SK-N-SH (cell line): ENCODE measurements around the gene ROBO1. TPM values are rescaled to one million over a fixed set of nuclear protein-coding genes. Genes with fewer than 3 reads are reported as not detected.

ENCODE experiments used
- CTCF ChIA-PET: fragments of 300-600, 350-600 bp; formaldehyde crosslinking; extraction: SDS; loops from one replicate; lab custom pipeline; 2021; lab: Yijun Ruan, JAX
- POLR2A ChIA-PET: fragments of 350-600 bp; sonication (Branson Sonifier 250); formaldehyde crosslinking; extraction: SDS; loops from one replicate; lab custom pipeline; 2020; ENCODE audit warnings: antibody characterized with exemption, inconsistent platforms; lab: Yijun Ruan, JAX
- DNase-seq: peaks from one replicate; pipeline ENCODE4 v3.0.0; 2012
- H2AFZ ChIP-seq: fragments of 200-600 bp; sonication (generic); 2 replicates; pipeline ENCODE4 v1.8.1; 2016; ENCODE audit warnings: antibody characterized with exemption, mild to moderate bottlenecking, low read depth
- H3F3A ChIP-seq: fragments of 200-600 bp; sonication (generic); replicated peaks from 2 replicates; pipeline ENCODE3; 2016; ENCODE audit warnings: antibody characterized with exemption, mild to moderate bottlenecking; ENCODE audit not compliant: insufficient read depth
- H3K27ac ChIP-seq, 2 experiments: fragments of 200-500 bp in 1 of 2; fragments of 200-600 bp in 1 of 2; sonication (Bioruptor generic) in 1 of 2; sonication (generic), shearing (Covaris generic) in 1 of 2; 2 replicates each; pipeline versions ENCODE4 v1.5.1 to v1.6.1; 2014 to 2016; ENCODE audit warnings: low read depth in 2 of 2, inconsistent platforms in 1 of 2, low read length in 1 of 2, mild to moderate bottlenecking in 1 of 2, mixed read lengths in 1 of 2
- H3K27me3 ChIP-seq: fragments of 200-600 bp; sonication (generic), shearing (Covaris generic); 2 replicates; pipeline ENCODE4 v1.6.1; 2016; ENCODE audit warnings: mixed run types; ENCODE audit not compliant: insufficient read depth
- H3K36me3 ChIP-seq, 2 experiments: fragments of 200-500 bp in 1 of 2; fragments of 200-600 bp in 1 of 2; sonication (Bioruptor generic) in 1 of 2; sonication (generic) in 1 of 2; replicated peaks in 1 of 2; 2 replicates each; pipeline versions ENCODE3 to v1.5.1; 2014 to 2016; ENCODE audit warnings: low read length in 1 of 2, mild to moderate bottlenecking in 1 of 2; ENCODE audit not compliant: insufficient read depth in 2 of 2, control insufficient read depth in 1 of 2
- H3K4me1 ChIP-seq, 2 experiments: fragments of 200-500 bp in 1 of 2; fragments of 200-600 bp in 1 of 2; sonication (Bioruptor generic) in 1 of 2; sonication (generic), shearing (Covaris generic) in 1 of 2; 2 replicates each; pipeline versions ENCODE4 v1.5.1 to v1.6.1; 2014 to 2016; ENCODE audit warnings: low read depth in 1 of 2, low read length in 1 of 2, mixed run types in 1 of 2; ENCODE audit not compliant: insufficient read depth in 2 of 2, control insufficient read depth in 1 of 2
- H3K4me2 ChIP-seq: fragments of 200-600 bp; sonication (generic), shearing (Covaris generic); 2 replicates; pipeline ENCODE4 v1.6.1; 2017; ENCODE audit warnings: mixed run types
- H3K4me3 ChIP-seq, 2 experiments: fragments of 200-500 bp in 1 of 2; fragments of 200-600 bp in 1 of 2; sonication (Bioruptor generic) in 1 of 2; sonication (generic), shearing (Covaris generic) in 1 of 2; 2 replicates each; pipeline versions ENCODE4 v1.5.1 to v1.8.1; 2014 to 2016; ENCODE audit warnings: low read depth in 2 of 2, inconsistent platforms in 1 of 2, low read length in 1 of 2, mild to moderate bottlenecking in 1 of 2, mixed read lengths in 1 of 2, moderate library complexity in 1 of 2
- H3K79me2 ChIP-seq: fragments of 200-600 bp; sonication (generic); 2 replicates; pipeline ENCODE4 v1.8.1; 2017; ENCODE audit warnings: mild to moderate bottlenecking; ENCODE audit not compliant: insufficient read depth
- H3K9ac ChIP-seq: fragments of 200-600 bp; sonication (generic); 2 replicates; pipeline ENCODE4 v1.6.1; 2017; ENCODE audit warnings: mixed run types
- H3K9me2 ChIP-seq: fragments of 200-600 bp; sonication (generic); 2 replicates; pipeline ENCODE4 v1.6.1; 2017; ENCODE audit warnings: mixed run types
- H3K9me3 ChIP-seq: fragments of 200-600 bp; sonication (generic); 2 replicates; pipeline ENCODE4 v1.6.1; 2017; ENCODE audit warnings: mixed run types, mild to moderate bottlenecking, moderate library complexity
- H4K20me1 ChIP-seq: fragments of 200-600 bp; sonication (generic); 2 replicates; pipeline ENCODE4 v1.6.1; 2017; ENCODE audit warnings: mild to moderate bottlenecking, mixed run types; ENCODE audit not compliant: insufficient read depth
- CHD2 ChIP-seq: fragments of 150-350 bp; IDR thresholded peaks from 2 replicates; pipeline ENCODE4 v1.6.1; 2018; ENCODE audit warnings: low read length; ENCODE audit not compliant: partially characterized antibody
- EP300 ChIP-seq, 2 experiments: IDR thresholded peaks; 2 replicates each; pipeline versions ENCODE4 v1.4.0 to v1.6.1; 2012; ENCODE audit warnings: borderline replicate concordance in 1 of 2, low read depth in 1 of 2, low read length in 1 of 2
- EZH2phosphoT487 ChIP-seq: fragments of 200-600 bp; sonication (generic); IDR thresholded peaks from 2 replicates; pipeline ENCODE4 v1.6.1; 2017; ENCODE audit warnings: low read depth, mixed run types, mild to moderate bottlenecking, antibody characterized with exemption, moderate library complexity, borderline replicate concordance
- FOSL2 ChIP-seq: IDR thresholded peaks from 2 replicates; pipeline ENCODE4 v1.4.0; 2012; ENCODE audit warnings: low read depth, mild to moderate bottlenecking, moderate library complexity, borderline replicate concordance
- GABPA ChIP-seq: IDR thresholded peaks from 2 replicates; pipeline ENCODE4 v1.4.0; 2012; ENCODE audit warnings: low read depth, mild to moderate bottlenecking
- GATA2 ChIP-seq: sonication (generic); formaldehyde crosslinking; IDR thresholded peaks from 2 replicates; pipeline ENCODE4 v1.5.0; 2020; ENCODE audit warnings: mild to moderate bottlenecking, missing genetic modification reagents
- IRF3 ChIP-seq: fragments of 150-350 bp; IDR thresholded peaks from 2 replicates; pipeline ENCODE4 v1.6.1; 2016; ENCODE audit warnings: mild to moderate bottlenecking, low read depth, low read length
- JUND ChIP-seq: IDR thresholded peaks from 2 replicates; pipeline ENCODE4 v1.4.0; 2012
- MXI1 ChIP-seq: IDR thresholded peaks from 2 replicates; pipeline ENCODE4 v1.6.1; 2012; ENCODE audit warnings: mild to moderate bottlenecking, low read depth, low read length, improper control_type of control experiment
- NFIC ChIP-seq: IDR thresholded peaks from 2 replicates; pipeline ENCODE4 v1.4.0; 2012; ENCODE audit warnings: borderline replicate concordance
- NRF1 ChIP-seq: IDR thresholded peaks from 2 replicates; pipeline ENCODE4 v1.6.1; 2012; ENCODE audit warnings: low read depth, mild to moderate bottlenecking, low read length
- PBX3 ChIP-seq: IDR thresholded peaks from 2 replicates; pipeline ENCODE4; 2012
- POLR2AphosphoS5 ChIP-seq: IDR thresholded peaks from 2 replicates; pipeline ENCODE4 v1.6.1; 2012; ENCODE audit warnings: low read depth, low read length
- RAD21 ChIP-seq: IDR thresholded peaks from 2 replicates; pipeline ENCODE4 v1.6.1; 2012; ENCODE audit warnings: mild to moderate bottlenecking, low read length
- RCOR1 ChIP-seq: fragments of 150-350 bp; IDR thresholded peaks from 2 replicates; pipeline ENCODE4 v1.6.1; 2017; ENCODE audit warnings: antibody characterized with exemption, low read length
- RFX5 ChIP-seq: IDR thresholded peaks from 2 replicates; pipeline ENCODE4 v1.6.1; 2012; ENCODE audit warnings: mild to moderate bottlenecking, improper control_type of control experiment, low read length
- RXRA ChIP-seq: IDR thresholded peaks from 2 replicates; pipeline ENCODE4 v1.4.0; 2012; ENCODE audit warnings: low read depth, mild to moderate bottlenecking, borderline replicate concordance
- SIN3A ChIP-seq: IDR thresholded peaks from 2 replicates; pipeline ENCODE4 v1.6.1; 2012; ENCODE audit warnings: low read depth, mild to moderate bottlenecking, low read length, moderate library complexity, borderline replicate concordance
- TCF12 ChIP-seq: IDR thresholded peaks from 2 replicates; pipeline ENCODE4 v1.4.0; 2012
- TEAD4 ChIP-seq: IDR thresholded peaks from 2 replicates; pipeline ENCODE4 v1.4.0; 2012; ENCODE audit warnings: mild to moderate bottlenecking, borderline replicate concordance; ENCODE audit not compliant: insufficient read depth
- USF1 ChIP-seq: IDR thresholded peaks from 2 replicates; pipeline ENCODE4 v1.4.0; 2012; ENCODE audit warnings: low read depth, borderline replicate concordance
- ZBTB33 ChIP-seq: IDR thresholded peaks from 2 replicates; pipeline ENCODE4 v1.4.0; 2012; ENCODE audit warnings: low read depth, borderline replicate concordance
- WGBS: methylation state at CpG from one replicate; pipeline ENCODE4 v1.1.6; 2017; ENCODE audit warnings: low lambda C conversion rate; 5-methylcytosine and 5-hydroxymethylcytosine counted together
- polyA plus RNA-seq, 3 experiments: library from polyadenylated mRNA; depleted of rRNA; stranded (reverse); fragments of >200 nt; gene quantifications; 2 replicates each; pipeline ENCODE4 v1.2.3, GENCODE V29; 2012
- TF ChIP-seq, protein P1 (sequence below): IDR thresholded peaks from 2 replicates; pipeline ENCODE4 v1.4.0; 2012; ENCODE audit warnings: low read depth
- TF ChIP-seq, protein P2 (sequence below): fragments of 200-600 bp; sonication (generic); IDR thresholded peaks from 2 replicates; pipeline ENCODE4 v1.6.1; 2017; ENCODE audit warnings: antibody characterized with exemption, mild to moderate bottlenecking, moderate library complexity
- TF ChIP-seq, protein P3 (sequence below): fragments of 150-350 bp; IDR thresholded peaks from 2 replicates; pipeline ENCODE4 v1.6.1; 2017; ENCODE audit warnings: antibody characterized with exemption, low read length, low read depth, borderline replicate concordance

Gene ROBO1
- polyA plus RNA-seq, 1 of the 3 experiments (the other 2 are of a cell fraction) = 22.7 TPM

GRCh38 chr3:78847203-78847602 lies 920.6 kb downstream of the ROBO1 start (continued):
- TF ChIP-seq USF1 = no peak

DNA sequence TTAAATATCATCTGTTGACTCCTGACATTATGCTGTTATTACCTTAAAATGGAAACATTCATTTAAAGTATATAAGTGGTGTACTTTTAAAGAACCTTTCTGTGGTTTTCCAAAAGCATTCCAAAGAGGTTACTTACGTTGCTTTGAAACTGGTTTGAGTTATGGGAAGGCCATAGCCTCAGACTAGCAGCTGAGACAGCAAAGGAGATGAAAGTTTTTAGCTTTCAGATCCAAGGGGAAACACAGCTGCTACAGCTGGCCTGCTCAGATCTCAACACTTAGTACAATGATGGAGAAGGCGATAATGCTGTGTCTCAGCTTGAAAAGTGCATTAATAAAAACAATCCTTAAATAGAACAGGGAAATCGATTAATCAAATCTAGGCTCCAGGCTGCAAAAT lies 921.1 kb downstream of the ROBO1 start:
- ChIA-PET CTCF (no interaction called here), POLR2A (no interaction called here)
- Histone ChIP-seq H3K9me3 (no peaks in the 10 kb centered on the region), H3K4me3 (no peak overlapping the region; a peak in 1 of 4 replicates), H2AFZ (no peak overlapping the region), H3K36me3 (no peaks in the 10 kb centered on the region), H4K20me1 (no peaks in the 10 kb centered on the region), H3K27ac (peak overlapping the region; percentile 55; a peak in 3 of 4 replicates), H3K4me1 (peaks cover 2 to 14% of the 10 kb centered on the region in 2 experiments), H3K79me2 (no peaks in the 10 kb centered on the region; the same call in 1 of the 2 replicates), H3K27me3 (no peaks in the 10 kb centered on the region), H3K9ac (no peak overlapping the region), H3K4me2 (peak overlapping the region; percentile 39), H3K9me2 (no peaks in the 10 kb centered on the region), H3F3A (peaks cover 27% of the 10 kb centered on the region)
- 14% methylated on average over 3 of the region's 3 CpGs for WGBS
- no peak for DNase-seq
- TF ChIP-seq NRF1 (no peak), JUND (peak; percentile 66), TEAD4 (peak; percentile 54; the same call in 1 of the 2 replicates), EP300 (IDR thresholded peaks at IDR 0.05; ENCODE audit: borderline replicate concordance in 1 of 2, low read depth in 1 of 2, low read length in 1 of 2) (peak in 1 of 2 experiments; percentile 77; a peak in 1 of 4 replicates), IRF3 (no peak), RFX5 (no peak), EZH2phosphoT487 (no peak), POLR2AphosphoS5 (peak; percentile 55; the same call in 1 of the 2 replicates), GATA2 (CRISPR knock-in tag) (no peak), FOSL2 (peak; percentile 32; the same call in 1 of the 2 replicates), NFIC (peak; percentile 34; the same call in 1 of the 2 replicates), ZBTB33 (no peak), TCF12 (peak; percentile 92), RCOR1 (no peak), RXRA (peak; percentile 75; the same call in 1 of the 2 replicates), GABPA (no peak), RAD21 (no peak), MXI1 (no peak), CHD2 (no peak), PBX3 (peak; percentile 87), SIN3A (no peak)
- TF ChIP-seq, protein P1, sequence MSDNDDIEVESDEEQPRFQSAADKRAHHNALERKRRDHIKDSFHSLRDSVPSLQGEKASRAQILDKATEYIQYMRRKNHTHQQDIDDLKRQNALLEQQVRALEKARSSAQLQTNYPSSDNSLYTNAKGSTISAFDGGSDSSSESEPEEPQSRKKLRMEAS = 0 out of 2 replicates have a peak, but pooled peaks have one; percentile 13
- TF ChIP-seq, protein P2, sequence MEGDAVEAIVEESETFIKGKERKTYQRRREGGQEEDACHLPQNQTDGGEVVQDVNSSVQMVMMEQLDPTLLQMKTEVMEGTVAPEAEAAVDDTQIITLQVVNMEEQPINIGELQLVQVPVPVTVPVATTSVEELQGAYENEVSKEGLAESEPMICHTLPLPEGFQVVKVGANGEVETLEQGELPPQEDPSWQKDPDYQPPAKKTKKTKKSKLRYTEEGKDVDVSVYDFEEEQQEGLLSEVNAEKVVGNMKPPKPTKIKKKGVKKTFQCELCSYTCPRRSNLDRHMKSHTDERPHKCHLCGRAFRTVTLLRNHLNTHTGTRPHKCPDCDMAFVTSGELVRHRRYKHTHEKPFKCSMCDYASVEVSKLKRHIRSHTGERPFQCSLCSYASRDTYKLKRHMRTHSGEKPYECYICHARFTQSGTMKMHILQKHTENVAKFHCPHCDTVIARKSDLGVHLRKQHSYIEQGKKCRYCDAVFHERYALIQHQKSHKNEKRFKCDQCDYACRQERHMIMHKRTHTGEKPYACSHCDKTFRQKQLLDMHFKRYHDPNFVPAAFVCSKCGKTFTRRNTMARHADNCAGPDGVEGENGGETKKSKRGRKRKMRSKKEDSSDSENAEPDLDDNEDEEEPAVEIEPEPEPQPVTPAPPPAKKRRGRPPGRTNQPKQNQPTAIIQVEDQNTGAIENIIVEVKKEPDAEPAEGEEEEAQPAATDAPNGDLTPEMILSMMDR = no peak
- TF ChIP-seq, protein P3, sequence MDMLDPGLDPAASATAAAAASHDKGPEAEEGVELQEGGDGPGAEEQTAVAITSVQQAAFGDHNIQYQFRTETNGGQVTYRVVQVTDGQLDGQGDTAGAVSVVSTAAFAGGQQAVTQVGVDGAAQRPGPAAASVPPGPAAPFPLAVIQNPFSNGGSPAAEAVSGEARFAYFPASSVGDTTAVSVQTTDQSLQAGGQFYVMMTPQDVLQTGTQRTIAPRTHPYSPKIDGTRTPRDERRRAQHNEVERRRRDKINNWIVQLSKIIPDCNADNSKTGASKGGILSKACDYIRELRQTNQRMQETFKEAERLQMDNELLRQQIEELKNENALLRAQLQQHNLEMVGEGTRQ = no peak
